DOHH2 (cell line): ENCODE data around the gene IL19.

Source experiments
- H3F3A ChIP-seq: fragments of 200-600 bp; sonication (generic), shearing (Covaris generic); 2 replicates; pipeline ENCODE4 v1.6.0; 2016; ENCODE audit warnings: antibody characterized with exemption, mild to moderate bottlenecking; ENCODE audit not compliant: control insufficient read depth, insufficient read depth
- H3K27ac ChIP-seq: fragments of 200-600 bp; sonication (generic); 2 replicates; pipeline ENCODE4 v1.5.1; 2014; ENCODE audit warnings: low read depth, mild to moderate bottlenecking, low read length, moderate library complexity
- H3K27me3 ChIP-seq: fragments of 200-600 bp; sonication (generic); 2 replicates; pipeline ENCODE4 v1.6.1; 2014; ENCODE audit warnings: mild to moderate bottlenecking, low read length, mixed read lengths; ENCODE audit not compliant: control insufficient read depth
- H3K36me3 ChIP-seq: fragments of 200-600 bp; sonication (generic); 2 replicates; pipeline ENCODE4 v1.6.1; 2014; ENCODE audit warnings: mild to moderate bottlenecking, low read length, moderate library complexity, mixed read lengths; ENCODE audit not compliant: control insufficient read depth
- H3K4me1 ChIP-seq: fragments of 200-600 bp; sonication (generic); 2 replicates; pipeline ENCODE4 v1.6.1; 2014; ENCODE audit warnings: mild to moderate bottlenecking, low read length, mixed read lengths; ENCODE audit not compliant: control insufficient read depth
- H3K4me2 ChIP-seq: fragments of 200-600 bp; sonication (generic); 2 replicates; pipeline ENCODE4 v1.6.0; 2014; ENCODE audit warnings: mild to moderate bottlenecking, low read length, moderate library complexity
- H3K4me3 ChIP-seq: fragments of 200-600 bp; sonication (generic); 2 replicates; pipeline ENCODE4 v1.5.1; 2014; ENCODE audit warnings: mild to moderate bottlenecking, low read length, mixed read lengths
- H3K79me2 ChIP-seq: fragments of 200-600 bp; sonication (generic); 2 replicates; pipeline ENCODE4 v1.6.1; 2014; ENCODE audit warnings: mild to moderate bottlenecking, low read length, mixed read lengths; ENCODE audit not compliant: control insufficient read depth
- H3K9me2 ChIP-seq: fragments of 200-600 bp; sonication (generic); replicated peaks from 2 replicates; pipeline ENCODE4 v1.6.1; 2014; ENCODE audit warnings: mild to moderate bottlenecking, low read length, mixed read lengths; ENCODE audit not compliant: control insufficient read depth
- H3K9me3 ChIP-seq: fragments of 200-600 bp; sonication (generic); 2 replicates; pipeline ENCODE4 v1.6.1; 2014; ENCODE audit warnings: antibody characterized with exemption, low read length, mixed read lengths; ENCODE audit not compliant: control insufficient read depth, insufficient read depth
- H4K20me1 ChIP-seq: fragments of 200-600 bp; sonication (generic); 2 replicates; pipeline ENCODE4 v1.6.0; 2014; ENCODE audit warnings: low read depth, mild to moderate bottlenecking, antibody characterized with exemption, low read length, moderate library complexity; ENCODE audit not compliant: control insufficient read depth, insufficient read depth
- CTCF ChIP-seq: fragments of 200-600 bp; sonication (generic); IDR thresholded peaks from one replicate; pipeline ENCODE4 v1.5.1; 2014; ENCODE audit warnings: antibody characterized with exemption, mild to moderate bottlenecking, low read depth, low read length; ENCODE audit not compliant: poor library complexity, severe bottlenecking
- EZH2phosphoT487 ChIP-seq: fragments of 200-600 bp; sonication (generic); IDR thresholded peaks from 2 replicates; pipeline ENCODE4 v1.6.1; 2017; ENCODE audit warnings: borderline replicate concordance, mild to moderate bottlenecking, antibody characterized with exemption, low read length, moderate library complexity, mixed read lengths

Gene IL19

GRCh38 chr1:206802401-206802800 is 31.8 kb downstream of the IL19 start:
- Histone ChIP-seq H3K4me3 (no peak overlapping the region), H3K27ac (no peak overlapping the region), H4K20me1 (no peaks in the 10 kb centered on the region), H3K79me2 (no peaks in the 10 kb centered on the region), H3F3A (no peaks in the 10 kb centered on the region), H3K9me2 (no peaks in the 10 kb centered on the region), H3K27me3 (peaks cover 60% of the 10 kb centered on the region), H3K36me3 (no peaks in the 10 kb centered on the region), H3K9me3 (no peaks in the 10 kb centered on the region), H3K4me1 (peaks cover 5% of the 10 kb centered on the region), H3K4me2 (no peak overlapping the region)
- no peak for TF ChIP-seq CTCF
- no peak for TF ChIP-seq EZH2phosphoT487

GRCh38 chr1:206803221-206803730 is 32.7 kb downstream of the IL19 start:
- TF ChIP-seq CTCF (no peak), EZH2phosphoT487 (no peak)

GRCh38 chr1:206804156-206804737 is 33.7 kb downstream of the IL19 start:
- Histone ChIP-seq H3K4me2 (no peak overlapping the region), H3K27me3 (peaks cover 56% of the 10 kb centered on the region), H3K27ac (no peak overlapping the region), H3K36me3 (no peaks in the 10 kb centered on the region), H3K9me3 (no peaks in the 10 kb centered on the region), H3K9me2 (no peaks in the 10 kb centered on the region), H3K4me1 (peaks cover 5% of the 10 kb centered on the region), H3F3A (no peaks in the 10 kb centered on the region), H3K4me3 (no peak overlapping the region), H4K20me1 (no peaks in the 10 kb centered on the region), H3K79me2 (no peaks in the 10 kb centered on the region)
- TF ChIP-seq EZH2phosphoT487 = no peak
- no peak for TF ChIP-seq CTCF

More at GRCh38 chr1:206803221-206803730, 32.7 kb downstream of the IL19 start:
- Histone ChIP-seq H3K9me3 (no peaks in the 10 kb centered on the region), H3K4me1 (peaks cover 5% of the 10 kb centered on the region), H3K9me2 (no peaks in the 10 kb centered on the region), H3K27ac (no peak overlapping the region), H3K36me3 (no peaks in the 10 kb centered on the region), H3K79me2 (no peaks in the 10 kb centered on the region), H3K27me3 (peaks cover 60% of the 10 kb centered on the region), H3F3A (no peaks in the 10 kb centered on the region), H4K20me1 (no peaks in the 10 kb centered on the region), H3K4me2 (no peak overlapping the region), H3K4me3 (no peak overlapping the region)
